ENCODE results near the gene CDKL2.

Gene CDKL2

GRCh38 chr4:75637827-75638226 is 7.5 kb upstream of the CDKL2 start:
- DNase-seq = no peak

- no peak for DNase-seq
Measured at GRCh38 chr4:75637176-75637575, 6.8 kb upstream of the CDKL2 start.

GRCh38 chr4:75634951-75635350 is 4.6 kb upstream of the CDKL2 start:
- DNase-seq = no peak

- no peak for DNase-seq
Measured at GRCh38 chr4:75634281-75634680, 4.0 kb upstream of the CDKL2 start.

- no peak for DNase-seq
Measured at GRCh38 chr4:75633846-75634245, 3.5 kb upstream of the CDKL2 start.

GRCh38 chr4:75630937-75631329 is 605 bp upstream of the CDKL2 start:
- DNase-seq = no peak

- no peak for DNase-seq
Measured at GRCh38 chr4:75629239-75629638, 1.1 kb downstream of the CDKL2 start.

- no peak for DNase-seq
Measured at GRCh38 chr4:75623026-75623425, 7.3 kb downstream of the CDKL2 start.

GRCh38 chr4:75621715-75622114 is 8.6 kb downstream of the CDKL2 start:
- DNase-seq = no peak

GRCh38 chr4:75612306-75612705 is 18.0 kb downstream of the CDKL2 start:
- no peak for DNase-seq

- DNase-seq = no peak
Measured at GRCh38 chr4:75605928-75606327, 24.4 kb downstream of the CDKL2 start.

- no peak for DNase-seq
Measured at GRCh38 chr4:75599647-75600046, 30.7 kb downstream of the CDKL2 start.

GRCh38 chr4:75598390-75598789 is 31.9 kb downstream of the CDKL2 start:
- no peak for DNase-seq

- DNase-seq = no peak
Measured at GRCh38 chr4:75596061-75596460, 34.3 kb downstream of the CDKL2 start.

- no peak for DNase-seq
Measured at GRCh38 chr4:75593393-75593792, 36.9 kb downstream of the CDKL2 start.

GRCh38 chr4:75584067-75584466 is 46.3 kb downstream of the CDKL2 start:
- DNase-seq = no peak

- no peak for DNase-seq
Measured at GRCh38 chr4:75567725-75568124, 62.6 kb downstream of the CDKL2 start.

- DNase-seq = no peak
Measured at GRCh38 chr4:75566911-75567310, 63.4 kb downstream of the CDKL2 start.

- no peak for DNase-seq
Measured at GRCh38 chr4:75565481-75565880, 64.8 kb downstream of the CDKL2 start.

- DNase-seq = no peak
Measured at GRCh38 chr4:75564023-75564422, 66.3 kb downstream of the CDKL2 start.

GRCh38 chr4:75561789-75562188 is 68.5 kb downstream of the CDKL2 start:
- no peak for DNase-seq

GRCh38 chr4:75557696-75558095 is 72.6 kb downstream of the CDKL2 start:
- DNase-seq = no peak

- peak; percentile 17 for DNase-seq
Measured at GRCh38 chr4:75555294-75556164, 74.8 kb downstream of the CDKL2 start, which contains the start of gene ODAPH. ODAPH (plus strand) TSS chr4:75556066; CDS start chr4:75556083, 17 bp downstream.

- DNase-seq = no peak
Measured at GRCh38 chr4:75552452-75552851, 77.9 kb downstream of the CDKL2 start.

GRCh38 chr4:75549019-75549418 is 81.3 kb downstream of the CDKL2 start:
- DNase-seq = no peak

All from NCI-H146 (cell line).